Measurements from ENCODE around the gene CACYBP. TPM values are rescaled to one million over a fixed set of nuclear protein-coding genes. Genes with fewer than 3 reads are reported as not detected.

The CACYBP gene
- total and polyA plus RNA-seq, 2 of the 8 experiments (the other 6 are each of a cell fraction or from before 2014, with no cell fraction given) = 28.3 to 247 TPM

GRCh38 chr1:174989536-174990220 is 10.1 kb upstream of the CACYBP start (continued):
- TF ChIP-seq CHD7 (IDR thresholded peaks at IDR 0.05; ENCODE audit: insufficient replicate concordance, low read length) (no peak), RXRA (IDR thresholded peaks at IDR 0.05; ENCODE audit: insufficient read depth, low read depth, low read length) (no peak), SRF (IDR thresholded peaks at IDR 0.05; ENCODE audit: low read depth, low read length) (no peak), NRF1 (IDR thresholded peaks at IDR 0.05; ENCODE audit: low read depth, low read length) (no peak), EP300 (IDR thresholded peaks at IDR 0.05; ENCODE audit: borderline replicate concordance in 1 of 2, low read depth in 2 of 2, low read length in 2 of 2) (no peak), POLR2AphosphoS5 (IDR thresholded peaks at IDR 0.05; ENCODE audit: low read depth, low read length) (no peak), SIN3A (conservative IDR thresholded peaks at IDR 0.05 in 1 of 2, IDR thresholded peaks at IDR 0.05 in 1 of 2; ENCODE audit: low read depth in 1 of 2, low read length in 2 of 2) (no peak), CHD2 (IDR thresholded peaks at IDR 0.05; ENCODE audit: low read length) (no peak), SIX5 (IDR thresholded peaks at IDR 0.05; ENCODE audit: low read depth, low read length) (no peak)
